HG03139 (cell line): ENCODE results near the gene BRD1.
"Not testable (repeated sequence)": the region's sequence is repeated elsewhere in the genome, so short reads cannot be mapped to it uniquely, and the experiment has no call there.

ENCODE experiments used
- ATAC-seq: cut with Tn5 transposase; IDR thresholded peaks from one replicate; pipeline ENCODE4 v1.9.1; 2021; ENCODE audit not compliant: unreplicated experiment

The BRD1 gene

DNA sequence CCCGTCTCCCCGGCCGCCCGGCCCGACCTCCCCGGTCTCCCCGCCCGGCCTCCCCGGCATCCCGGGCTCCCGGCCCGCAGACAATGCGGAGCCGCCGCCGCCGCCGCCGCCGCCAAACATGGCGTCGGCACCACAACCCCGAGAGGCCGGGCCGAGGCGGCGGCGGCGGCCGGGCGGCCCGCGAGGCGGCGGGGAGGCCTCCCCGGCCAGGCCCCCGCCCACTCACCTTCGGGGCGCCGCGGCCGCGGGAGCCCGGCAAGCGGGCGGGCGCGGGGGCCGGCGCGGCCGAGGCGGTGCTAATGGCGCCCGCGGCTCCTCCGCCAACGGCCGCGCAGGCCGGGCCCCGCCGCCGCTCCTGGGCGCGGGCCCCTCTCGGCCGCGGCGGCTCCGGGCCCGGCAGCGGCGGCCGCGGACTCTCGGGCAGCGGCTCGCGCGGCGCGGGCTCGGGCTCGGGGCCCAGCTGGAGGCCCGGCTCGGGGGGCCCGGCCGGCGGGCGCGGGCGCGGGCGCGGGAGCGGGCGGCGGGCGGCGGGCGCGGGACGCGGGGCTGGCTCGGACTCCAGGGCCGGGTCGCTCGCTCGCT lies 311 bp downstream of the BRD1 start:
- ATAC-seq = no peak

DNA sequence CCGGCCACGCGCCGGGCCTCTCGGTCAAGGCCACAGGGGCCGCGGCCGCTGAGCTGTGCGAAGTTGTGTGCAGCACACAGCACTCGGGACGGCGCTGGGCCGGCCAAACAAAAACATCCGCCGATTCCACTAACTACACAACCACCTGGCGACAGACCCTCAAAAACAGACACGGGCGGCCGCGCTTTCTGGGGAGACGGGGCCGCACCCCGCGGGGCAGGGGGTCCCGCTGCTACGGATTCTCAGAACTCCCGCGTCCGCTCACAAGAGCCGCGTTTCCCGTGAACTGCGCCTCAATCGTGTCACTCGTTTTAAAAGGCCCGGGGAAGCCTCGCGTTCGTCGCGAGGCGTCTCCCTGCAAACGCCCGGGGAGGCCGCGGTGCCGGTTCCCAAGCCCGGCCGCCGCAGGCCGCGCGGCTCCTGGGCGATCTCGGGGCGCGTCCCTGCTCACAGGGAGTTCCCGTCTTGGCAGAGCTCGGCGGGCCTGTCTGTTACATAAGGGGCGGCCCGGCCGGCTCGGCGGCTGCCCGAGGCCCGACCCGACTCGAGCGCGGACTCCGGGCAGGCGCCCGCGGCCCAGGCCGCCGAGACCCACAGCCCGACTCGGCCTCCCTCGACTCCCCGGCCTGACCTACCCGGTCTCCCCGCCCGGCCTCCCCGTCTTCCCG lies 936 bp downstream of the BRD1 start:
- ATAC-seq = no peak

DNA sequence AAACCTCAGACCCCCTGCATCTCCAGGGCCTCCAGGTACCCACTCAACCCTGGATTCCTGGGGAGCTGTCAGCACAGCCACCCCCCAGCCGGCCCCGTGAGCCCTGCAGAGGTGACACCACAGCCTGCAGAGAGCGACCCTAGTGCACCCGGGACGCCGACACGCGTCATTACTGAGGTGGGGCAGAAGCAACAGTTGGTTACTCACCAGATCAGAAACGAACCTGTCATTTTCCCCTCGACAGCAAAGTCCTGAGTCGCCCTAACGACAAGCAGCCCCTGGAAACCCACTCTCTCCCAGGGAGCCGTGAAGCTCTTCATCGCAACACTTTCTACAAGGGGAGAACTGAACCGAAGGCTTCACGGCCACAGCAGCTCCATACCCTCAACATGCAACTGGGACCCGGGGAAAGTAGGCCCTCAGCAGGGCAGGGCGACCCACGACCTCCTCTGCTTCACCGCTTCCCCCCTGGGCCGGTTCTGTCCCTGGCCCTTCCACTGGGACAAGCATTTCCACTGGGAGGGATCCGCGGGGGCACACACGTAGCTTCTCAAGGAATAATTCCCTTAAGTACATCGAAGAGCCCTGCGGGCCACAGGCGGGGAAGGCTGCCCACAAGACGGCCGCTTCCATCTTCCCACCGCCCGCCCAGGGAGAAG lies 1.6 kb downstream of the BRD1 start:
- no peak for ATAC-seq

GRCh38 chr22:49825436-49825835 lies 2.2 kb downstream of the BRD1 start:
- no peak for ATAC-seq

DNA sequence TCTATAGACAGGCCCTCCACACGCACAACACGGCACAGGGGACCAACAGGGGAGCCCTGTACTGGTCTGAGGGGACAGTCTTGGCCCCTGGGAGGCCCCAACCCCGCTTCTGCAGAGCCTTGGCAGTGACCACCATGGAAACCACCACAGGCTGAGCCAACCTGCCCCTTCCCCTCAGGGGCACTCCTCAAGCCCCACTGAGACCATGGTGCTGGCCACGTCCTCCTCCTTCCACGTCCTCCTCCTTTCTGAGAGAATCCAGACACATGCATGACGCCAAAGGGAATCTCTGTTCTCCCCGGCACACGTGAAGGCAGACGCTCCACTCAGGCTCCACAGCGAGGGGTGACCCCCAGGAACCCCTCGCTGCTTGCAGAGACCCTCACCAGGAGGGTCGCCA lies 2.7 kb downstream of the BRD1 start:
- no peak for ATAC-seq

DNA sequence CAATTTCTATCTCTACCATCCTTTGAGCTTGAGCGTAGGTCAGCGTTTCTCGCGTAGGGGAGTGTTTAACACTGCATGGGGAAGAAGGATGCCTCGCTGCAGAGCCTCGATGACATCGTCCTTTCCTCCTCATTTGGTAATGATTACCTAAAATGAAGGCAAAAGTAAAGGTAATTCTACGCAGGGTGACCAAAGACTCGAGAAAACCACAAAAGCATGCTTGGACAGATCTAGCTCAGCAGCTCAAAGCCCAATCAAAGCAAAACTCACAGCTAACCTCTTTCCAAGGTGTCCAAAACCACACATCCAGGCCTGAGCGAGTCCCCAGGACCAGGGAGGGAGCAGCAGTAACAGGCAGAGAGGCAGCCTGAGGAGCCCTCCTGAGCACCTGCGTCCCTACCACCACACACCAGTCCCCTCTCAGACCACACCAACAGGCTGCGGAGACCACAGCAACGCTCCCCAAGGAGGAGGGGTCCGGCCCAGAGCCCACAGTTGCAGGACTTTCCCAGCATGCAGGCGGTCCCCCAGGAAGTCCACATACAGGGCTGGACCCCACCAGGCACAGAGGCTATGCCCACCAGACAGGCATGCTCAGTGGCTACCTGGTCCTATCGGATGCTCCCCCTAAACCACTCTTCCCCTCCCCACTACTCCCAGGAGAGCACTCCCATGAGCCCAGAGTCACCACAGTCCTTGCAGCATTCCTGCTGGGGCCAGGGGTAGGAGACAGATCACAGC lies 3.3 kb downstream of the BRD1 start:
- no peak for ATAC-seq

GRCh38 chr22:49823289-49824045 lies 4.2 kb downstream of the BRD1 start:
- ATAC-seq = no peak

DNA sequence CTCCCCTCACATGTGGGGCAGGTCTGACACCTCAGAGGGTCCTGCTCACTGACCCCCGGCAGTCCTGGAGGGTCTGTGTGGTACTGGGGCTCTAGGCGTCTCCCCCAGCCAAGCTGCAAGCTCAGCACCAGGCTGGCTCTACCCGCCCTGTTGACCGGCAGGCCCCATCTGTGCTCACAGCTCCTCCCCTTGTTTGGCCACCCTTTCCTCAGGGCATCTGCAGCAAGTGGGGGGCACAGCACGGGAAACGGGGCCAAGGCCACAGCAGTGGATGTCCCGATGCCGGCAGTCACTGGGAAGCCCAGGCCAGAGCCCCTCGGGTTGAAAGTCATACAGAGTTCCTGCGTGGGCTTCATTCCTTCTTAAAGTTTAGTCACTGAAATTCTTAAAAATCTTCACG lies 5.9 kb downstream of the BRD1 start:
- ATAC-seq = not testable (repeated sequence)

GRCh38 chr22:49820984-49821383 lies 6.7 kb downstream of the BRD1 start:
- ATAC-seq = no peak

DNA sequence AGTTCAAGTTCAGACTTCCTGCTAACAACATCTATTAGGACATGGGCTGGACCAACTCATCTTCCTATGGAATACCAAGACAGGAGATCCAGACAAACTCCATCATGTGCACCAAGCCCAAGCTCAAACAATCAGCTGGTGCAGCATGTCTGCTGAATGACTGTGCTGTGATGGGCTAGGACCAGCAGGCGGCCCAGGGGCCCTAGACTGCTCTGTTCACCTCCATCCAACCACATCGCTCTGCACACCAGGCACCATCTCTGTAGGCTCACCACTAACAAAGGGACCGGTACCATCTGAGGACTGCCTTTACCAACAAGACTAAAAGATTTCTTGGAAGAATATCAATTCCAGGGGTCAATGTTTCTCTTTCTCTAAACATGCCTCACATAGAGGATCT lies 10.3 kb downstream of the BRD1 start:
- no peak for ATAC-seq

DNA sequence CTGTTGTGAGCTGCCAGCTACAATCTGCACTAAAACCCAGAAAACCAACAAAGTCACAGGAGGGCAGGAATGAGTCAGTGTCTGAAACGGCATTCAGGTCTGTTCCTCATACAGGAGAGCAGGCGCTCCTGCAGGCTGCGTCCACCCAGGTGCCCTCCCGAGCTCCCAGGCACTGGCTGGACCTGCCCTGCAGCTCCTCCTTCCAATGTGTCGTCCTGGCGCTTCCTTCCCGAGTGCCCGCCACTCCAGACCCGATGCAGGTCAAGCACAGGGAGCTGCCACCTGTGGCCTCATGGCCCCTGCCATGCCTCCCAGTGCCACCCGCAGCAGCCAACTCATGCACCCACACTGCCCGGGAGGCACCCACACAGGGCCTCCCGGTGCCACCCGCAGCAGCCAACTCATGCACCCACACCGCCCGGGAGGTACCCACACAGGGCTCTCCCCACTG lies 12.0 kb downstream of the BRD1 start:
- ATAC-seq = no peak

- ATAC-seq = no peak
Observed at GRCh38 chr22:49814856-49815255, 12.8 kb downstream of the BRD1 start.

DNA sequence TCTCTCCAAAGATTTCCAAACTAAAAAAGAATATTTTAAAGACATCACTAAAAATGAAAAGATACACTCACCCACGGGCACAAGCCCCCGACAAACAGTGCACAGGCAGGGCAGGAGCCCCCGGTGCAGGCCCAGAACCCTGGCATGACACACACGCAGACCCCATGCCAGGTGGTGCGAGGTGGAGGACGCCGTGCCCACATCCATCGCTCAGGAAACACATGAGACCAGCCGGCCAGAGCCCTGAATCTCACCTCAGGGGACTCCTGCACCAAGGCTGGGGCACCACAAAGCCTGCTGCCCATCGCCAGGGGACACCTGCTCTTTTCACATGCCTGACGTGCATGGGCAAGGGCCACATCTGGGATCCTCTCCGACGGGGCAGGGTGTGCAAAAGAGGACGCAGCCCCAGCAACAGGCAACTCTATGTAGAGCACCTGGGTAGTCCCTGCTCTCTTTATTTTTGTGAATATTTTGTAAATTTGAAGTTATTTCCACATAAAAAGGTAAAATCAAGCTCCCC lies 13.4 kb downstream of the BRD1 start:
- no peak for ATAC-seq

DNA sequence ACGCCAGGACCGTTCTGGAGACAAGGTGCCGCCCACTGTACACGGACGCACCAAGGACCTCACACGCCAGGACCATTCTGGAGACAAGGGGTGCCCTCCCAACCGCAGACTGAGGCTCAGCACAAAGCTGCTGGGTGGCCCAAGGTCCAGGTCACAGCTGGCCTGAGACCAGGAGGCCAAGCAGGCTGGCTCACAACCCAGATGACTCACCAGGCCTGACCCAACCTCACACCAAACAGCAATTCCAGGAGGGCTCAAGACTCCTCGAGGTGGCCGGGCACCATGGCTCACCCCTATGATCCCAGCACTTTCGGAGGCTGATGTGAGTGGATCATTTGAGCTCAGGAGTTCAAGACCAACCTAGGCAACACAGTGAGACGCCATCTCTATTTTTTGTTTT lies 14.8 kb downstream of the BRD1 start:
- ATAC-seq = no peak

GRCh38 chr22:49811020-49811791 lies 16.5 kb downstream of the BRD1 start:
- no peak for ATAC-seq

DNA sequence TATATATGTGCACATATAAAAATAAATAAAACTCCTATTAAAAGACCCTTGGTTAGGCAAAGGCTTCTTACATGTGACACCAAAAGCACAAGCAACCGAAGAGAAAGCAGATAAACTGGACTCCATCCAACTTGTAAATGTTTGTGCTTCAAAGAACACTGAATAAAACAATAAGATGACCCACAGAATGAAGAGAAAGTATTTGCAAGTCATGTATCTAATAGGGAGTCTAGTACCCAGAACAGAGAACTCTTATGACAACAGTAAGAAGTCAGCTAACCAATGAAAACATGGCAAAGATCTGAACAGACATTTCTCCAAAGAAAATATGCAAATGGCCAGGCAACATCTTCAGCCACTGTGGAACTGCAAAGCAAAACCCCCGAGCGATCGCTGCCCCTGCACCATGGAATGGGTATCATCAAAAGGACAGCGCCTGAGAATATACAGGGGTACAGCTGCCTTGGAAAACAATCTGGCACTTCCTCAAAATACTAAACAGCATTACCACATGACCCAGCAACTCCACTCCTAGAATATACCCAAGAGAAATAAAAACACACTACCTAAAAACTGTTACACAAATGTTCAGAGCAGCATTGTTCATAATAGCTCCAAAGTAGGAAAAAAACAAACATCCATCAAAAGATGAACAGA lies 17.2 kb downstream of the BRD1 start:
- no peak for ATAC-seq

GRCh38 chr22:49807780-49808708 lies 19.6 kb downstream of the BRD1 start:
- ATAC-seq = no peak

- no peak for ATAC-seq
Observed at GRCh38 chr22:49807129-49807528, 20.5 kb downstream of the BRD1 start.
